HepG2 (cell line): ENCODE results near the gene SUOX. TPM values are rescaled to one million over a fixed set of nuclear protein-coding genes. Genes with fewer than 3 reads are reported as not detected.

Experiments used
- GATAD2A ChIP-seq: IDR thresholded peaks from 2 replicates; pipeline ENCODE4 v1.6.1; 2016
- HMGXB3 ChIP-seq: sonication (generic); formaldehyde crosslinking; IDR thresholded peaks from 2 replicates; pipeline ENCODE4 v1.4.0; 2020; ENCODE audit warnings: missing genetic modification reagents, borderline replicate concordance
- HNRNPL ChIP-seq: fragments of 200-400 bp; formaldehyde crosslinking; IDR thresholded peaks from 2 replicates; pipeline ENCODE4 v1.6.1; 2017; ENCODE audit warnings: mild to moderate bottlenecking, low read depth, low read length
- IRF1 ChIP-seq: sonication (generic); formaldehyde crosslinking; IDR thresholded peaks from 2 replicates; pipeline ENCODE4 v1.4.0; 2020; ENCODE audit warnings: low read depth, mild to moderate bottlenecking, missing genetic modification reagents
- MBD4 ChIP-seq: IDR thresholded peaks from 2 replicates; pipeline ENCODE4 v1.6.1; 2012; ENCODE audit warnings: low read length, inconsistent platforms, borderline replicate concordance
- MXD4 ChIP-seq: IDR thresholded peaks from 2 replicates; pipeline ENCODE4 v1.6.1; 2016; ENCODE audit warnings: mild to moderate bottlenecking, missing biosample characterization, missing genetic modification reagents
- NBN ChIP-seq: fragments of 450-650 bp; conservative IDR thresholded peaks from 2 replicates; pipeline ENCODE4 v1.6.1; 2017
- TAF15 ChIP-seq: fragments of 200-400 bp; formaldehyde crosslinking; IDR thresholded peaks from one replicate; pipeline ENCODE4 v1.6.1; 2018; ENCODE audit warnings: mild to moderate bottlenecking, low read depth, low read length; ENCODE audit not compliant: poor library complexity, severe bottlenecking
- THAP9 ChIP-seq: sonication (generic); formaldehyde crosslinking; IDR thresholded peaks from 2 replicates; pipeline ENCODE4; 2020; ENCODE audit warnings: missing genetic modification reagents, mild to moderate bottlenecking, borderline replicate concordance
- TP53 ChIP-seq: sonication (generic); formaldehyde crosslinking; conservative IDR thresholded peaks from 2 replicates; pipeline ENCODE4 v1.4.0; 2020; ENCODE audit warnings: missing genetic modification reagents
- TRIM24 ChIP-seq: sonication (generic); formaldehyde crosslinking; IDR thresholded peaks from 2 replicates; pipeline ENCODE4 v1.8.0; 2022; ENCODE audit warnings: mild to moderate bottlenecking, missing genetic modification reagents
- ZNF543 ChIP-seq: sonication (generic); formaldehyde crosslinking; IDR thresholded peaks from 2 replicates; pipeline ENCODE4 v1.4.0; 2020; ENCODE audit warnings: mild to moderate bottlenecking, missing genetic modification reagents
- ZNF607 ChIP-seq: sonication (generic); formaldehyde crosslinking; IDR thresholded peaks from 2 replicates; pipeline ENCODE4 v1.5.1; 2020; ENCODE audit warnings: missing genetic modification reagents, mild to moderate bottlenecking, borderline replicate concordance
- ZNF629 ChIP-seq: sonication (generic); formaldehyde crosslinking; conservative IDR thresholded peaks from 2 replicates; pipeline ENCODE4 v1.5.0; 2020; ENCODE audit warnings: missing genetic modification reagents
- ZNF737 ChIP-seq: sonication (generic); formaldehyde crosslinking; IDR thresholded peaks from 2 replicates; pipeline ENCODE4 v1.5.0; 2020; ENCODE audit warnings: missing genetic modification reagents, mild to moderate bottlenecking, borderline replicate concordance
- ZNF839 ChIP-seq: sonication (generic); formaldehyde crosslinking; IDR thresholded peaks from 2 replicates; pipeline ENCODE4 v1.4.0; 2020; ENCODE audit warnings: missing genetic modification reagents, mild to moderate bottlenecking, borderline replicate concordance
- polyA plus RNA-seq, 8 experiments: library from polyadenylated mRNA; depleted of rRNA in 3 of 8; stranded (reverse) in 7 of 8; unstranded in 1 of 8; fragments of >200 nt; fragmentation: Illumina TruSeq in 4 of 8; extraction: Trizol in 4 of 8; gene quantifications; 2 replicates each; pipeline versions ENCODE4 v1.2.1 to v1.2.3, GENCODE V29; 2011 to 2016; ENCODE audit warnings: low read depth in 4 of 8, missing spikeins in 1 of 8, mixed read lengths in 1 of 8; ENCODE audit not compliant: insufficient read depth in 1 of 8
- total RNA-seq, 5 experiments: library from RNA; depleted of rRNA; stranded (reverse); fragments of >200 nt; fragmentation: Illumina TruSeq; extraction: Trizol; gene quantifications; 2 replicates each; pipeline ENCODE4 v1.2.3, GENCODE V29; 2016; ENCODE audit warnings: low read depth in 1 of 5

Gene SUOX
- total and polyA plus RNA-seq, 2 of the 13 experiments (the other 11 are each of a cell fraction or from before 2014, with no cell fraction given), result 23.9 to 25.9 TPM

- TF ChIP-seq HMGXB3 (CRISPR knock-in tag) (peak; percentile 61), HNRNPL (0 out of 2 replicates have a peak, but pooled peaks have one; percentile 66), IRF1 (CRISPR knock-in tag) (no peak), MXD4 (CRISPR knock-in tag) (no peak), ZNF737 (CRISPR knock-in tag) (no peak), NBN (no peak), THAP9 (CRISPR knock-in tag) (peak; percentile 82), GATAD2A (CRISPR knock-in tag) (peak; percentile 38), TP53 (CRISPR knock-in tag) (no peak), ZNF543 (CRISPR knock-in tag) (peak; percentile 66; the same call in 1 of the 2 replicates), ZNF839 (CRISPR knock-in tag) (no peak), TRIM24 (CRISPR knock-in tag) (no peak), ZNF629 (CRISPR knock-in tag) (no peak), TAF15 (no peak), ZNF607 (CRISPR knock-in tag) (peak; percentile 94), MBD4 (no peak)
Observed at GRCh38 chr12:55973599-55974307, 23.3 kb upstream of the SUOX start, which contains the start of gene RAB5B (continued).
